Effector CD8-positive, alpha-beta T cell (primary cell): ENCODE measurements around the gene RAB30.

Experiments
- DNase-seq: peaks from one replicate; lab custom pipeline; 2025; lab: John Stamatoyannopoulos, UW
- total RNA-seq, 4 experiments: gene quantifications; one replicate each; lab custom pipeline; 2026; lab: John Stamatoyannopoulos, UW

The RAB30 gene, protein sequence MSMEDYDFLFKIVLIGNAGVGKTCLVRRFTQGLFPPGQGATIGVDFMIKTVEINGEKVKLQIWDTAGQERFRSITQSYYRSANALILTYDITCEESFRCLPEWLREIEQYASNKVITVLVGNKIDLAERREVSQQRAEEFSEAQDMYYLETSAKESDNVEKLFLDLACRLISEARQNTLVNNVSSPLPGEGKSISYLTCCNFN
- total RNA-seq = 21.6 to 38.0 (median 26.4) reads per million in 4 experiments

DNA sequence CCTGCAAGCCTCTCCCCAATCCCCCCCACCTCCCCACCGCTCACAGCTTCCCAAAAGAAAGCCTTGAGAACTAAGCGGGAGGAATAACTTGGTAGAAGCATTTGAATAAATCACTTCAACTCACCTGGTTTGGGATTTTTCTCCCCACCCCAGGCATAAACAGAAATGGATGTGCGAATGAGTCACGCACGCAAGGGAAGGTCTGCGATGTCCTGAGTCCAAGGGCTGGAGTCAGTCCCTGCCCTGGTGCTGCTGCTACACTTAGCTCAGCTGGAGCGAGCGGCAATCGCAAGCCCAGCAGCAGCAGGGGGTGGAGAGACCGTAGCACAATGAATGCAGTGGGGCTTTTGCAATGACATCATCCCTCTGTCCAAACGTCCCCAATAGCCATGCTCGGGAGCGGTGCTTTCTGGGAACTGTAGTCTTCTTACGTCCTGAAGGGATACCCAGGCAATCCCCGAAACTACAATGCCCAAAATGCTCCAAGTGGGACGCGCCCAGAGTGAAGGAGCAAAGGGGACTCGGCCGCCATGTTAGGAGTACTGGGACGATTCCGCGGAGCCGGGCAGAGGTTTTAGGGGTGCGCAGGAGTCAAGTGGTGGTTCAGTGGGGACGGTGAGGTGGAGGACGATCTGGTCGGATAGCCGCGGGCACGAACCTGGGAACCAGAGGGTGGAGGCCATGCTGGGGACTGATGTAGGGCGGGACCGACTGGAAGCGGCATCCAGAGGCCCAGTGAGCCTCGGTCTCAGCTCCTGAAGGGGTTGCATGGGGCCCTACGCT, at the start of gene RAB30:
Gene RAB30 (minus strand): TSS at position 331 of the 783 bp plus-strand sequence. CDS start 74,581 bp downstream, outside the sequence.
- peak; percentile 92 for DNase-seq

DNA sequence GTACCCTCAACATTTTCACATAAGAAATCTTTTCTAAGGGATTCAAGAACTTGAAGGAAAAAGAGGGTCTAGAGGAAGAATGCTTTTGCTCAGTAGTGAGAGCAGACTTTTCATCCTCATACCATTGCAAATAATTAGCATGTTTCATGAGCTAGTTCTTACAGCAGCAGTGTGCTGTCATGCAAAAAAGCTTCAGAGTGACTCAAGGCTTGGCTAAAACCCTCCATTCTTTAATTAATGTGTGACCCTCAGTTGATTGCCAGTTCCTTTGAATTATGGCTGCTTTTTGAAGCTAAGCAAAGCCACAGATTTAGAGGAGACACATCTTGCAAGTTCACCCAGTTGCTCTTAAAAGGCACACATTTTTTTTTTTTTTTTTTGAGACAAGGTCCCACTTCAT, 48.6 kb upstream of the RAB30 start:
- DNase-seq = no peak

DNA sequence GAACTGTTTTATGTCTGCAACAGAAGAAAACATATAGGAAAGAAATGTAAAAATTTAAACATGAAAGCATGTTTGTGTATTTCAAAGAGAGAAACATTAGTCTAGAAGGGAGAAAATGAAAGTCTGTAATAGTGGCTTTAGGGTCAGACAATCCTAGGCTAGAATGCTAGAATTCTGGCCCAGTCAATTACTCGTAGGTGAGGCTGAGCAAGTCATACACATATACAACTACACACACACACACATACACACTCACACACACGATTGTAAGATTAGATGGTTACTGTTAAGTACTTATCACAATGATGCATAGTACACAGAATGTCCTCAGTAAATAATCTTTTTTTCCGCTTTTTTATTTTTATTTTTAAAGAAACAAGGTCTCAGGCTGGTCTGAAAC, 47.5 kb upstream of the RAB30 start:
- no peak for DNase-seq

GRCh38 chr11:83118814-83119213, 47.1 kb upstream of the RAB30 start:
- no peak for DNase-seq

DNA sequence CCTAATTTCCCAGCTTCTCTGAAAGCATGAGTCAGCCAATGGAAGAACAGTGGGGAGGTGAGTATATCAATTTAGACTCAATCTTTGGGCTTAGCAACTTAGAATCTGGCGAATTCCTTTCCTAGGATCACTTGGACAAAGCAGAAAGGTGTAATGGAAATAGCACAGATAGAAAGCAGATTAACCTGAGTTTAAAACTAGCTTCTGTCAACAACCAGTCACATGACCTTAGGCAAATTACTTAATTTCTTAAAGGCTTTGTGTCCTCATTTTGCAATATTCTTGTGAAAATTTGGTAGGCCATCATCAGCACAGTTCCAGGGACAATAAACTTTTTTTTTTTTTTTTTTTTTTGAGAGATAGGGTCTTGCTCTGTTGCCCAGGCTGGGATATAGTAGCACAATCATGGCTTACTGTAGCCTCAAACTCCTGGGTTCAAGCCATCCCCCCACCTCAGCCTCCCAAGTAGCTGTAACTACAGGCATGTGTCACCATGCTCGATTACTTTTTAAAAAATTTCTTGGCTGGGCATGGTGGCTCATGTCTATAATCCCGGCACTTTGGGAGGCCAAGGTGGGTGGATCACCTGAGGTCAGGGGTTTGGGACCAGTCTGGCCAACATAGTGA, 44.4 kb upstream of the RAB30 start:
- no peak for DNase-seq

DNA sequence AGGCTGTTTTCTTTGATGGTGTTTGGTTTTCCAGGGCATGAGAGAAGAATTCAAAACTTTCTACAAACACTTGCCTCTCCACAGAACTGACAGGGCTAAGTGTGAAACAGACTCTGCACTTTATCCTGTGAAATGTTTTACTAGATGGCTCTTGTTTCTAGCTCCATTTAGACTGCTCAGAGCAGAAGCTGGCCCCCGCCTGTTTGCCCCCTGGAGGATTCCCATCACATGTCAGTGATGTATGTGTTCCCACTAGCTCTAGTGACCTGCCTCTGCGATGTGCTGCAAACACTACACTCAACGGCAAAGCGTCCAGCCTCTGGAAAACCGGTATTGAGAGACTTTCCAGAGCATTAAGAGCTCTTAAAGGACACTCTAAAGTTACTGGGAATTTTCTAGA, 43.9 kb upstream of the RAB30 start:
- no peak for DNase-seq

GRCh38 chr11:83115026-83115425, 43.3 kb upstream of the RAB30 start:
- DNase-seq = no peak

GRCh38 chr11:83112886-83113285, 41.2 kb upstream of the RAB30 start:
- DNase-seq = no peak

DNA sequence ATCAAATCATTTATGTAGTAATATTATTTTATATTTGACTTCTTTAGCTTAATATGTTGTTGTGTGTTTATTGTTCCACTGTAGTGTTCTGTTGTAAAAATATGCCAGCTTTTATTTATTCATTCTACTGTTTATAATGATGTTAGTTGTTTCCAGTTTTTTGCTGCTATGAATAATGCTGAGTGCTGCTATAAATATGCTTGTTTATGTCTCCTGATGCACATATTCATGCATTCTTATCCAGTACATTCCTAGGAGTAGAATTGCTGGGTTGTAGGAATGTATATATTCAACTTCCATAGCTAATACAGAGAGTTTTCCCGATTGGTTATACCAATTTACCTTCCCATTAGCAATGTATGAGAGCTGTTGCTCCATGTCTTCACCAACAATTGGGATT, 33.5 kb upstream of the RAB30 start:
- no peak for DNase-seq

- DNase-seq = no peak
Observed at GRCh38 chr11:83102834-83103233, 31.1 kb upstream of the RAB30 start.

GRCh38 chr11:83097429-83098075, 25.9 kb upstream of the RAB30 start:
- no peak for DNase-seq

GRCh38 chr11:83093634-83094033, 21.9 kb upstream of the RAB30 start:
- DNase-seq = no peak

GRCh38 chr11:83092488-83093384, 21.0 kb upstream of the RAB30 start:
- DNase-seq = no peak

DNA sequence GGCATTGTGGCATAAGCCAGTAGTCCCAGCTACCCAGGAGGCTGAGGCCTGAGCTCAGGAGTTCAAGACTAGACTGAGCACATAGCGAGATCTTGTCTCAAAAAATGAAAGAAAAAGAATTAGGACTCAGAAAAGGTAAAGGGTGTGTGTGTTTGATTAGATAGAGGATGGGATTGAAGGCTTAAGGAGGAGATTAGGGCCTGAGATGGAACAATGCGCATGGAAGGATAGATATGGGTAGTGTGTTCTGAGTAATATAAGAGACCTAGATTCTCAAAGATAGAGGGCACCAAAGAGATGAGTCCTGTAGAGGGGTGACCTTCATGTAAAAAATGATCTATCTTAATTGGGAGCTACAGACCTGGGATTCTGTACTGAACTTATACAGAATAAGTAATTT, 17.3 kb upstream of the RAB30 start:
- DNase-seq = no peak

GRCh38 chr11:83087035-83087434, 15.3 kb upstream of the RAB30 start:
- no peak for DNase-seq

GRCh38 chr11:83079820-83080219, 8.1 kb upstream of the RAB30 start:
- DNase-seq = no peak

DNA sequence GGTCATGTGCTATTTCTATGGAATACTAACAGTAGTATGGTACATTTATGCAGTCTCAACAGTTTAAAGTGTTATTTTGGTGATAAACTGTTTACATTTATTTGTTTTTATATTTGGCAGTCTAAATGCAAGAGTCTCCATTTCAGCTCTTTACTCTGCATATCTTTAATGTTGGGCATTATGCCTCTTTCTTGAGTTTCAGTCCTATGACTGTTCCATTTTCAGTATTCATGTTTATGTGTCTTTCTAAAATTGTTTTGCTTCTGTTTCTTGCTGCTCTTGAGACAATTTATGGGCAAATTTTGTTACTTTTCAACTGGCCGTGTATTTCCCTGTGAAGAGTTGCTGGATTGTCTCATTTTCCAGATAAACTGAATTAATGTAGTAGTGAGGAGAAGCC, 6.6 kb upstream of the RAB30 start:
- no peak for DNase-seq

DNA sequence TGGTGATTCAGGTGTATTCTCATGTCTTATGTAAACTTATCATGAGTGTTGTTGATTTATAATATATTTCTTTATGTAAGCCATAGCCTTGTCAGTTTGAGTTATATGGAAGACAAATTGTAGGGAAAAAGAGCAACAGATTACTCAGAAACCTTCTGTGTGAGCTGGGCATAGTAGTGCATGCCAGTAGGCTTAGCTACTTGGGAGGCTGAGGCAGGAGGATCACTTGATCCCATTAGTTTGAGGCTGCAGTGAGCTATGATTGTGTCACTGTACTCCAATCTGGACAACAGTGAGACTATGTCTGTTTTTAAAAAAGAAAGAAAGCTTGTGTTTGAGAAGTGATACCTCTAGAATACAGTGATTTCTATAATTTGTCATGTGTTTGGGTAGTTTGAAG, 2.2 kb upstream of the RAB30 start:
- DNase-seq = no peak

DNA sequence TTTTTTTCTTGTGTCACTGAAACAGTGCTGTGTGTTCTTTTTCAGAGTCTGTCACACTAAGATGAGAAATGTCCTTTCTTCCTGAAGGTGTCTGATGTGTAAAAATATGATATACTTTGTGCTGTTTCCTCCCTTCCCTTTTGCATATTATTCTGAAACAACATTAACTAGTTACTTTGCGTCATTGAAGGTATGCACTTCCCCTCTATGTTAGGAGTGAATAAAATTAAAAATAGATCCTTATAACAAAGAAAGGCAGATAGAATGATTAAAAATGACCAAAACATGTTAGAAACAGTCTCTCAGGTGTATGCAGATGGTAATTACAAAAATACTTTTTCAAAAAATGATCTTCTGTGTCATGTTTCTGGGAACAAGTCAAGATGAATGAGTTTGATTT, 1.6 kb upstream of the RAB30 start:
- DNase-seq = no peak

DNA sequence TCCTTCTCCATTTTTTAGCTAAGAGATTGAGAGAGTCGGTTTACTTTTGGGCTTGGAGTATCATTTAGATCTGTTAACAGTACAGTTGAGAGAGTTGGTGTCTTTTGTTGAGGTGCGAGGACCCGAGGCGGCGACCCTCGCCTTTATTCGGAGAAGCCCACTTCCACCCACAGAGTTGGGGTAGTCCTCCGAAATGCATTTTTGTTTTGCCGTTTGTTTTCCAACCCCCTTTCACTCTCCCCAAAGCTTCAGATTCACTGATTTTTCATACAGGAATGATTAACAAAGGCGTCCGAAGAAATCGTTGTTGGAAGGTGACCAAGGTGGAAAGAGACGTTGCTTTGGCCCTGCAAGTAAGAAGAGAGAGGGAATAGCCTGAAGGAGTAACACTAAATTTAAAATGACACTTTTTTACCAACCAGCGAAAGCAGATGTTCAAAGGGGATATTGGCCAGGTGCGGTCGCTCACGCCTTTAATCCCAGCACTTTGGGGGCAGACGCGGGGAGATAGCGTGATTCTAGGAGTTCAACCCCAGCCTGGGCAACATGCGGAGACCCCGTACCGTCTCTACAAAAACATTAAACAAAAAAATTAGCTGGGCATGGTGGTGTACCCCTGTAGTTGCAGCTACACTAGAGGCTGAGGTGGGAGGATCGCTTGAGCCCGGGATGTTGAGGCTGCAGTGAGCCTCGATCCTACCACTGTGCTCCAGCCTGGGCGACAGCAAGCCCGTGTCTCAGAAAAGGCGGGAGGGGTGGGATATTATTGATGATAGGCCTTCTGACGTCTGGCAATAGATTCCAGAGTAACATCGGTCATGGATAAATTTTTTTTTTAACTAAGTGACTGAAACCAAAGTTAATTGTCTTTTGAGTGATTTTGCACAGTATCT, 899 bp upstream of the RAB30 start:
- no peak for DNase-seq
